Activated CD4-positive, alpha-beta T cell treated with anti-CD3 and anti-CD28 coated beads, Interleukin-10, Interleukin-2, amounts not matched to agents 100 ng/mL and 50 ng/mL, durations not matched to agents 16 hours and 8 hours (primary cell): ENCODE results near the gene MORN1.

Experiments
- DNase-seq: peaks from one replicate; pipeline ENCODE4 v3.0.0-alpha.2; 2020

Gene MORN1

GRCh38 chr1:2349806-2350205 lies 41.5 kb downstream of the MORN1 start:
- no peak for DNase-seq

GRCh38 chr1:2348346-2349325 lies 42.7 kb downstream of the MORN1 start:
- no peak for DNase-seq

- DNase-seq: no peak
Observed at GRCh38 chr1:2347896-2348295, 43.5 kb downstream of the MORN1 start.

- DNase-seq: no peak
Observed at GRCh38 chr1:2347409-2347785, 44.0 kb downstream of the MORN1 start.

- DNase-seq: no peak
Observed at GRCh38 chr1:2346691-2347408, 44.5 kb downstream of the MORN1 start.

- no peak for DNase-seq
Observed at GRCh38 chr1:2345297-2346075, 45.9 kb downstream of the MORN1 start.

GRCh38 chr1:2344744-2345296 lies 46.5 kb downstream of the MORN1 start:
- DNase-seq: no peak

- DNase-seq: no peak
Observed at GRCh38 chr1:2344121-2344681, 47.2 kb downstream of the MORN1 start.

- no peak for DNase-seq
Observed at GRCh38 chr1:2343023-2343935, 48.1 kb downstream of the MORN1 start.

- no peak for DNase-seq
Observed at GRCh38 chr1:2342384-2343022, 48.9 kb downstream of the MORN1 start.

GRCh38 chr1:2341706-2342383 lies 49.5 kb downstream of the MORN1 start:
- no peak for DNase-seq

- no peak for DNase-seq
Observed at GRCh38 chr1:2340918-2341254, 50.5 kb downstream of the MORN1 start.

GRCh38 chr1:2340086-2340917 lies 51.1 kb downstream of the MORN1 start:
- no peak for DNase-seq

GRCh38 chr1:2339206-2340085 lies 51.9 kb downstream of the MORN1 start:
- no peak for DNase-seq

- DNase-seq: no peak
Observed at GRCh38 chr1:2337501-2337900, 53.9 kb downstream of the MORN1 start.

- no peak for DNase-seq
Observed at GRCh38 chr1:2337081-2337480, 54.3 kb downstream of the MORN1 start.

GRCh38 chr1:2336499-2336898 lies 54.9 kb downstream of the MORN1 start:
- DNase-seq: no peak

GRCh38 chr1:2335721-2336455 lies 55.5 kb downstream of the MORN1 start:
- no peak for DNase-seq
